Activated naive CD4-positive, alpha-beta T cell treated with anti-CD3 and anti-CD28 coated beads for 36 hours (primary cell): ENCODE results near the gene MNAT1. TPM values are rescaled to one million over a fixed set of nuclear protein-coding genes. Genes with fewer than 3 reads are reported as not detected.

Source experiments
- CTCF ChIA-PET: fragments of 350-600 bp; sonication (Branson Sonifier 250); formaldehyde crosslinking; loops from one replicate; lab custom pipeline; 2021; ENCODE audit warnings: antibody characterized with exemption; lab: Charles Lee
- DNase-seq: peaks from one replicate; pipeline ENCODE4 v3.0.0-alpha.2; 2020
- H3K27ac Mint-ChIP-seq: one replicate; pipeline ENCODE4 v1.8.0; 2021; ENCODE audit warnings: mild to moderate bottlenecking, mixed read lengths
- H3K27me3 Mint-ChIP-seq: one replicate; pipeline ENCODE4 v1.8.0; 2021; ENCODE audit warnings: low read depth, mixed read lengths
- H3K36me3 Mint-ChIP-seq: one replicate; pipeline ENCODE4 v1.8.0; 2021; ENCODE audit warnings: low read depth, mixed read lengths
- H3K4me1 Mint-ChIP-seq: one replicate; pipeline ENCODE4 v1.8.0; 2021; ENCODE audit warnings: low read depth, mixed read lengths
- H3K4me3 Mint-ChIP-seq: one replicate; pipeline ENCODE4 v1.8.0; 2021; ENCODE audit warnings: mild to moderate bottlenecking, moderate library complexity, mixed read lengths
- H3K9me3 Mint-ChIP-seq: one replicate; pipeline ENCODE4 v1.8.0; 2021; ENCODE audit warnings: mixed read lengths
- intact Hi-C: fragments of 100-400 bp; cut with micrococcal nuclease; formaldehyde crosslinking; loops from one replicate; pipeline ENCODE4 v1.15.1; 2023
- total RNA-seq, 2 experiments: library from RNA; stranded (reverse); gene quantifications; one replicate each; pipeline ENCODE4 v1.2.3, GENCODE V29; 2021

MNAT1 gene
- total RNA-seq, 2 experiments from 2014 or later, result 44.0 to 44.2 TPM

- Mint-ChIP-seq H3K27ac (no peak overlapping the region), H3K4me3 (no peak overlapping the region), H3K27me3 (no peaks in the 10 kb centered on the region), H3K36me3 (peaks cover 12% of the 10 kb centered on the region), H3K4me1 (peaks cover 13% of the 10 kb centered on the region), H3K9me3 (peaks cover 8% of the 10 kb centered on the region)
- intact Hi-C loops, result no loop called here
- no peak for DNase-seq
- CTCF ChIA-PET, result no interaction called here
These were observed 229.2 kb downstream of the MNAT1 start for GRCh38 chr14:60963761-60964160.

- peaks cover 13% of the 10 kb centered on the region for H3K4me1 Mint-ChIP-seq
- H3K27me3 Mint-ChIP-seq, result no peaks in the 10 kb centered on the region
- DNase-seq, result no peak
- H3K4me3 Mint-ChIP-seq, result no peak overlapping the region
- CTCF ChIA-PET, result no interaction called here
- intact Hi-C loops, result loop anchor here (1.0 kb wide), 3 partner anchors 9 to 212 kb away; no protein-coding TSS in a partner anchor
- peaks cover 5% of the 10 kb centered on the region for H3K36me3 Mint-ChIP-seq
- no peaks in the 10 kb centered on the region for H3K9me3 Mint-ChIP-seq
- no peak overlapping the region for H3K27ac Mint-ChIP-seq
These were observed 230.3 kb downstream of the MNAT1 start for GRCh38 chr14:60964904-60965303.

- CTCF ChIA-PET, result interaction anchor here (0.6 kb wide), 2 partner anchors 118 to 319 kb away, joined by 3 to 5 read pairs; no protein-coding TSS in a partner anchor
- Mint-ChIP-seq H3K27ac (no peak overlapping the region), H3K4me1 (peaks cover 13% of the 10 kb centered on the region), H3K36me3 (peaks cover 5% of the 10 kb centered on the region), H3K27me3 (no peaks in the 10 kb centered on the region), H3K4me3 (no peak overlapping the region), H3K9me3 (no peaks in the 10 kb centered on the region)
- intact Hi-C loops, result loop anchor here (1.0 kb wide), 3 partner anchors 9 to 212 kb away; no protein-coding TSS in a partner anchor
- peak; percentile 22 for DNase-seq
These were observed 230.8 kb downstream of the MNAT1 start for GRCh38 chr14:60965402-60965801.

- intact Hi-C loops, result no loop called here
- Mint-ChIP-seq H3K4me3 (no peak overlapping the region), H3K9me3 (no peaks in the 10 kb centered on the region), H3K27ac (no peak overlapping the region), H3K27me3 (no peaks in the 10 kb centered on the region), H3K36me3 (peaks cover 5% of the 10 kb centered on the region), H3K4me1 (peaks cover 17% of the 10 kb centered on the region)
- CTCF ChIA-PET, result no interaction called here
- DNase-seq, result no peak
These were observed 233.5 kb downstream of the MNAT1 start for GRCh38 chr14:60968099-60968498.

GRCh38 chr14:60968671-60969070, 234.1 kb downstream of the MNAT1 start:
- Mint-ChIP-seq H3K27ac (no peak overlapping the region), H3K27me3 (no peaks in the 10 kb centered on the region), H3K9me3 (no peaks in the 10 kb centered on the region), H3K4me3 (no peak overlapping the region), H3K36me3 (peaks cover 8% of the 10 kb centered on the region), H3K4me1 (peaks cover 20% of the 10 kb centered on the region)
- no peak for DNase-seq
- intact Hi-C loops, result no loop called here
- CTCF ChIA-PET, result no interaction called here

GRCh38 chr14:60970146-60970545, 235.6 kb downstream of the MNAT1 start:
- intact Hi-C loops, result no loop called here
- no peak overlapping the region for H3K27ac Mint-ChIP-seq
- DNase-seq, result no peak
- CTCF ChIA-PET, result no interaction called here
- H3K4me1 Mint-ChIP-seq, result peaks cover 18% of the 10 kb centered on the region
- peaks cover 14% of the 10 kb centered on the region for H3K36me3 Mint-ChIP-seq
- H3K9me3 Mint-ChIP-seq, result no peaks in the 10 kb centered on the region
- no peaks in the 10 kb centered on the region for H3K27me3 Mint-ChIP-seq
- no peak overlapping the region for H3K4me3 Mint-ChIP-seq

GRCh38 chr14:60971271-60971670, 236.7 kb downstream of the MNAT1 start:
- no peak overlapping the region for H3K4me3 Mint-ChIP-seq
- no peak for DNase-seq
- CTCF ChIA-PET, result no interaction called here
- peaks cover 17% of the 10 kb centered on the region for H3K4me1 Mint-ChIP-seq
- no peak overlapping the region for H3K27ac Mint-ChIP-seq
- peaks cover 15% of the 10 kb centered on the region for H3K36me3 Mint-ChIP-seq
- no peaks in the 10 kb centered on the region for H3K27me3 Mint-ChIP-seq
- intact Hi-C loops, result no loop called here
- H3K9me3 Mint-ChIP-seq, result no peaks in the 10 kb centered on the region

GRCh38 chr14:60972295-60972694, 237.7 kb downstream of the MNAT1 start:
- CTCF ChIA-PET, result no interaction called here
- H3K9me3 Mint-ChIP-seq, result no peaks in the 10 kb centered on the region
- intact Hi-C loops, result no loop called here
- H3K27ac Mint-ChIP-seq, result no peak overlapping the region
- H3K27me3 Mint-ChIP-seq, result no peaks in the 10 kb centered on the region
- H3K36me3 Mint-ChIP-seq, result peaks cover 17% of the 10 kb centered on the region
- peaks cover 19% of the 10 kb centered on the region for H3K4me1 Mint-ChIP-seq
- H3K4me3 Mint-ChIP-seq, result no peak overlapping the region
- no peak for DNase-seq

- CTCF ChIA-PET, result no interaction called here
- intact Hi-C loops, result no loop called here
- H3K4me3 Mint-ChIP-seq, result no peak overlapping the region
- H3K4me1 Mint-ChIP-seq, result peaks cover 25% of the 10 kb centered on the region
- DNase-seq, result no peak
- H3K36me3 Mint-ChIP-seq, result peaks cover 23% of the 10 kb centered on the region
- H3K27me3 Mint-ChIP-seq, result no peaks in the 10 kb centered on the region
- no peaks in the 10 kb centered on the region for H3K9me3 Mint-ChIP-seq
- no peak overlapping the region for H3K27ac Mint-ChIP-seq
These were observed 238.5 kb downstream of the MNAT1 start for GRCh38 chr14:60973070-60973469.

GRCh38 chr14:60974090-60974651, 239.6 kb downstream of the MNAT1 start:
- intact Hi-C loops, result no loop called here
- no peak overlapping the region for H3K4me3 Mint-ChIP-seq
- CTCF ChIA-PET, result no interaction called here
- H3K27ac Mint-ChIP-seq, result no peak overlapping the region
- no peak for DNase-seq
- H3K27me3 Mint-ChIP-seq, result no peaks in the 10 kb centered on the region
- H3K36me3 Mint-ChIP-seq, result peaks cover 26% of the 10 kb centered on the region
- H3K4me1 Mint-ChIP-seq, result peaks cover 32% of the 10 kb centered on the region
- H3K9me3 Mint-ChIP-seq, result no peaks in the 10 kb centered on the region

- H3K4me1 Mint-ChIP-seq, result peaks cover 44% of the 10 kb centered on the region
- CTCF ChIA-PET, result no interaction called here
- no peak overlapping the region for H3K4me3 Mint-ChIP-seq
- no peaks in the 10 kb centered on the region for H3K9me3 Mint-ChIP-seq
- no peak for DNase-seq
- no peaks in the 10 kb centered on the region for H3K27me3 Mint-ChIP-seq
- H3K27ac Mint-ChIP-seq, result no peak overlapping the region
- peaks cover 26% of the 10 kb centered on the region for H3K36me3 Mint-ChIP-seq
- intact Hi-C loops, result no loop called here
These were observed 241.0 kb downstream of the MNAT1 start for GRCh38 chr14:60975551-60975950.

GRCh38 chr14:60977847-60978246, 243.3 kb downstream of the MNAT1 start:
- DNase-seq, result no peak
- Mint-ChIP-seq H3K4me1 (peaks cover 42% of the 10 kb centered on the region), H3K36me3 (peaks cover 24% of the 10 kb centered on the region), H3K27me3 (no peaks in the 10 kb centered on the region), H3K4me3 (no peak overlapping the region), H3K9me3 (no peaks in the 10 kb centered on the region), H3K27ac (no peak overlapping the region)
- CTCF ChIA-PET, result no interaction called here
- intact Hi-C loops, result no loop called here
